GM18873 (cell line): ENCODE measurements around the gene SLC9A9.
"Not testable (repeated sequence)": the region's sequence is repeated elsewhere in the genome, so short reads cannot be mapped to it uniquely, and the experiment has no call there.

Experiments
- ATAC-seq: cut with Tn5 transposase; IDR thresholded peaks from one replicate; pipeline ENCODE4 v1.9.1; 2021; ENCODE audit warnings: mild to moderate bottlenecking, moderate library complexity, moderate number of reproducible peaks; ENCODE audit not compliant: unreplicated experiment, low FRiP score

Gene SLC9A9

GRCh38 chr3:143811602-143812001 lies 36.7 kb downstream of the SLC9A9 start:
- no peak for ATAC-seq

- ATAC-seq, result no peak
Measured at GRCh38 chr3:143810953-143811265, 37.4 kb downstream of the SLC9A9 start.

- ATAC-seq, result no peak
Measured at GRCh38 chr3:143810166-143810952, 37.9 kb downstream of the SLC9A9 start.

- ATAC-seq, result no peak
Measured at GRCh38 chr3:143809121-143809621, 39.1 kb downstream of the SLC9A9 start.

- ATAC-seq, result no peak
Measured at GRCh38 chr3:143808030-143808429, 40.2 kb downstream of the SLC9A9 start.

- no peak for ATAC-seq
Measured at GRCh38 chr3:143806038-143806437, 42.2 kb downstream of the SLC9A9 start.

- ATAC-seq, result not testable (repeated sequence)
Measured at GRCh38 chr3:143805476-143805875, 42.8 kb downstream of the SLC9A9 start.

- ATAC-seq, result not testable (repeated sequence)
Measured at GRCh38 chr3:143801046-143801445, 47.2 kb downstream of the SLC9A9 start.

GRCh38 chr3:143798151-143798550 lies 50.1 kb downstream of the SLC9A9 start:
- not testable (repeated sequence) for ATAC-seq

GRCh38 chr3:143795874-143796273 lies 52.4 kb downstream of the SLC9A9 start:
- ATAC-seq, result no peak

- ATAC-seq, result no peak
Measured at GRCh38 chr3:143794793-143795462, 53.3 kb downstream of the SLC9A9 start.

GRCh38 chr3:143793971-143794370 lies 54.3 kb downstream of the SLC9A9 start:
- ATAC-seq, result no peak

- no peak for ATAC-seq
Measured at GRCh38 chr3:143791386-143791785, 56.9 kb downstream of the SLC9A9 start.

- no peak for ATAC-seq
Measured at GRCh38 chr3:143786219-143787191, 61.8 kb downstream of the SLC9A9 start.

GRCh38 chr3:143784446-143784845 lies 63.8 kb downstream of the SLC9A9 start:
- no peak for ATAC-seq

- ATAC-seq, result no peak
Measured at GRCh38 chr3:143783851-143784370, 64.4 kb downstream of the SLC9A9 start.

GRCh38 chr3:143775459-143775858 lies 72.8 kb downstream of the SLC9A9 start:
- ATAC-seq, result peak; percentile 89

GRCh38 chr3:143771939-143772338 lies 76.3 kb downstream of the SLC9A9 start:
- ATAC-seq, result no peak

GRCh38 chr3:143771258-143771657 lies 77.0 kb downstream of the SLC9A9 start:
- no peak for ATAC-seq

GRCh38 chr3:143770391-143770790 lies 77.9 kb downstream of the SLC9A9 start:
- no peak for ATAC-seq
